RWPE1 (cell line): ENCODE data around the gene TSHZ2.

Experiments used
- CTCF ChIA-PET: fragments of 350-600 bp; sonication (Branson Sonifier 250); formaldehyde crosslinking; extraction: SDS; loops from one replicate; lab custom pipeline; 2021; lab: Yijun Ruan, JAX
- POLR2A ChIA-PET: fragments of 400-600 bp; formaldehyde crosslinking; extraction: SDS; loops from one replicate; lab custom pipeline; 2020; ENCODE audit warnings: antibody characterized with exemption; ENCODE audit not compliant: low non-redundant PET; lab: Yijun Ruan, JAX
- DNase-seq: peaks from one replicate; pipeline ENCODE4 v3.0.0; 2012; ENCODE audit warnings: low spot score
- H3K27ac ChIP-seq: fragments of 450-650 bp; 2 replicates; pipeline ENCODE4 v1.5.1; 2017
- TF ChIP-seq, protein P1 (sequence below): fragments of 450-650 bp; conservative IDR thresholded peaks from 2 replicates; pipeline ENCODE4 v1.5.1; 2017; ENCODE audit warnings: low read depth, mild to moderate bottlenecking

The TSHZ2 gene

DNA sequence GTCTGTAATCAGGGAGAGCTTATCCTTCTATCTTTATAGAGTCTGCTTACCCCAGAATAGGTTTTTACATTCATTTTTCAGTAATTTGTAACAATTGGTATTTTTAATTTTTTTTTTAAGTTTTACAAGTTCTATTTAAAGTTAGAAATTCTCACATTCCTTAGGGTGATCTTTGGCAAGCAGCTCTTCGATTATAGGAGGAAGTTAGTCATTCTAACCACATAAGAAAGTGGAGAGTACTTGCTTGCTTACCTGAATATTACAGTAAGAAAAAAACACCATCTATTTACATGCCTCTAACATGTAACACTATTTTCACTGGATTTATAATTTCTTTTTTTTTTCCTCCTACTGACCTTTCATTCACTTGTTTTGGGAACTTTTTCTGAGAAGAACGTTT lies 6.7 kb downstream of the TSHZ2 start:
- peak; percentile 26 for DNase-seq
- POLR2A ChIA-PET: no interaction called here
- TF ChIP-seq, protein P1, sequence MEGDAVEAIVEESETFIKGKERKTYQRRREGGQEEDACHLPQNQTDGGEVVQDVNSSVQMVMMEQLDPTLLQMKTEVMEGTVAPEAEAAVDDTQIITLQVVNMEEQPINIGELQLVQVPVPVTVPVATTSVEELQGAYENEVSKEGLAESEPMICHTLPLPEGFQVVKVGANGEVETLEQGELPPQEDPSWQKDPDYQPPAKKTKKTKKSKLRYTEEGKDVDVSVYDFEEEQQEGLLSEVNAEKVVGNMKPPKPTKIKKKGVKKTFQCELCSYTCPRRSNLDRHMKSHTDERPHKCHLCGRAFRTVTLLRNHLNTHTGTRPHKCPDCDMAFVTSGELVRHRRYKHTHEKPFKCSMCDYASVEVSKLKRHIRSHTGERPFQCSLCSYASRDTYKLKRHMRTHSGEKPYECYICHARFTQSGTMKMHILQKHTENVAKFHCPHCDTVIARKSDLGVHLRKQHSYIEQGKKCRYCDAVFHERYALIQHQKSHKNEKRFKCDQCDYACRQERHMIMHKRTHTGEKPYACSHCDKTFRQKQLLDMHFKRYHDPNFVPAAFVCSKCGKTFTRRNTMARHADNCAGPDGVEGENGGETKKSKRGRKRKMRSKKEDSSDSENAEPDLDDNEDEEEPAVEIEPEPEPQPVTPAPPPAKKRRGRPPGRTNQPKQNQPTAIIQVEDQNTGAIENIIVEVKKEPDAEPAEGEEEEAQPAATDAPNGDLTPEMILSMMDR: no peak; the same call in 1 of the 2 replicates
- H3K27ac ChIP-seq: no peak overlapping the region
- CTCF ChIA-PET: interaction anchor here (0.7 kb wide), 2 partner anchors 48 to 244 kb away, joined by 3 to 4 read pairs; no protein-coding TSS in a partner anchor

DNA sequence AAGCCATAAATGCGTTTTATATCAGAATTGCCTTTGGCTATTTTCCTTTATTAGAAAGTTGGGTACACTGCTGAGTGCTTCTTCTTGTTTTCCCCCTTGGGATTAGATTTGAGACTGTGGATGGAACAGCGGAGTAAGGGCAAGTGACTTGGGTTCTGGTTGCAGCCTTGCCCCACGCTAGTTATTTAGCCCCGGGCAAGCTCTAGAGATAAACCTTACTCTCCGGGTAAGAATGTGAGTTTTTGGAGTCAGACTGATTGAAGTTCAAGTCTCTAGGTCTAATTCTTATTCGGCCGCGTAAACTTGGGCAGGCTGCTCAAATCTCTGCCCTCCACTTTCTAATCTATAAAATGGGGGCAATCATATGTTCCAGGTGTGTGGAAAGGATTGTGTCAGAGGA lies 8.9 kb downstream of the TSHZ2 start:
- POLR2A ChIA-PET: no interaction called here
- TF ChIP-seq, protein P1: no peak
- DNase-seq: no peak
- no peak overlapping the region for H3K27ac ChIP-seq
- CTCF ChIA-PET: no interaction called here

DNA sequence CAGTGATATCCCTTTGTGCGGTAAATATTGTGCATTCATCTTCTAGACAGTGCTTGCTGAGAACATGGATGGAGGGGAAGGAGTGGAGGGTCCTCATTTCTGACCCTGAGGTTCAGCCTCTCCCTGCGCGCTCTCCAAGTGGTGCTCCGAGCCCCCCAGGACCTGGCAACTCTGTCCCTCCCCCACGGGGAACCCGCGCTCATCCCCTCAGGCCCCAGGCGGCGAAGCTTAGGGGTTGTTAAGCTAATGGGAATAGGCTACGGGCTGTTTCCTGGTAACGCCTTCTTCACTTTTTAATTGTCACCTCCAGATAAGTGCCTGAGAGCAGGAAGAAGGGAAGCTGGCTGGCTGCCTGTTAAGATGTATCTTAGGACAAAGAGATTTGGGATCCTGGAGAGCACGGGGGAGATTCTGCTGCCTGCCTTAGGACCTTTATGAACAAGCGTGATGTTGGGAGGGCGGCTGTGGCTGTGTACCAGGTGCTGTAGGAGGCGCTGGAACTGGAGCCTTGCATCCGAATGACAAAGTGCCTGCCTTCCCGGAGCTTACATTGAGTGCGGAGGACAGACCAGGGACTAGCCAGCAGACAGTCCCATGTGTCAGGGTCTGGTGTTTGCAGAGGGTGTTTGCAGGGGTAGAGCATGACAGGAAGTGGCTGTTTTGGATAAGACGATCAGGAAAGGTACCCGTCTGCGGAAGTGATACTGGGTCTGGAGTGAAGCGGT lies 11.7 kb downstream of the TSHZ2 start:
- TF ChIP-seq, protein P1: no peak
- ChIA-PET POLR2A (no interaction called here), CTCF (interaction anchor here (0.5 to 0.8 kb wide), 2 partner anchors 162 to 366 kb away, joined by 3 to 5 read pairs; no protein-coding TSS in a partner anchor)
- H3K27ac ChIP-seq: no peak overlapping the region
- DNase-seq: no peak

DNA sequence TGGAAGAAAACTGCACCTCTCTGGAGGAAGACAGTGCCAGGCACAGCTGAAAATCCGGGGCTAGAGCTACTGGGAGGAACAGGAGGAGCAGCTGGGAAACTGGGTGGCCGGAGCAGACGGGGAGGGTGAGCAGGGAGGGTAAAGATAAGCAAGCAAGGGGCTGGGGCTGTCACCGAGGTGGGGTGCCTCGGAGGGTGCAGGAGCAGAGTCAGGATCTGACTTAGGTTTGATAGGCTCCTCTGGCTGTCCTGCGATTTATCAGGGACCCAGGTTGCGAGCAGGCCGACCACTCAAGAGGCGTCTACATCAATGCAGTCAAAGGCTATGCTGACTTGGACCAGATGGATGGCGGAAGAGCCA lies 12.3 kb downstream of the TSHZ2 start:
- POLR2A ChIA-PET: no interaction called here
- H3K27ac ChIP-seq: no peak overlapping the region
- CTCF ChIA-PET: interaction anchor here (0.5 kb wide), 1 partner anchor 460 kb away, joined by 3 read pairs; no protein-coding TSS in a partner anchor
- no peak for DNase-seq
- TF ChIP-seq, protein P1: no peak

DNA sequence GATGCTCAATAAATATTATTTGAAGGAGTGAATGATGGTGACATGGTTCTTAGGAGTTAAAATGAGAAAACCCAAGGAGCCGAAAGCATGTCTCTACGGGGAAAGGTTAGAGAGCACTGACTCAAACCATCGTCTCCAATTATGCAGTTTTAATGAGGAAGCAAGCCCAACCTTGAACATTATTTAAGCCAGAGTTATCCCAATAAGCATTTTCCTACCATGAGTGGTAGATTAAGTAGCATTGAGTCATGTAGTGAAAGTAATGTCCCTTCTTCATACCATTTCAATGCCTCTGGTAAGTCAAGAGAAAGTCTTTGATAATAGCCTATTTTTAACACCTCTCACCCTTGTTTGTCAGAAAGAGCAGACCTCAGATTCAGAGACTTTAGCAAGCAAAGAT lies 13.5 kb downstream of the TSHZ2 start:
- CTCF ChIA-PET: no interaction called here
- DNase-seq: no peak

DNA sequence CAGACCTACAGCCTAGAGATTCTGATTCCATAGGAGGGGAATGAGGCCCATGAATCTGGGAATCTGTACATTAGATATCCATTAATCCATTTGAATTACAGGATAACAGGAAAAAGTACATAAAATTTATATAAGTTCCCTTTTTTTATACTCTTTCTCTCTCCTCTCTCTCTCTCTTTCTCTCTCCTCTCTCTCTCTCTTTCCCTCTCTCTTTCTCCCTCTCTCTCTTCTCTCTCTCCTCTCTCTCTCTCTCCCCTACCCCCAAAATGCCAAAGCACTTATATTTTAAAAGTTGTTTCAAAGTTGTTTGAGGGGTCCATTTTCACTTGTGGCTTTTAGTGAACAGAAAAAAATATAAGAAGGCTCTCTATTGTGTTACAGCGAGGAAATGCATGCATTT lies 15.1 kb downstream of the TSHZ2 start:
- H3K27ac ChIP-seq: no peak overlapping the region
- POLR2A ChIA-PET: no interaction called here
- CTCF ChIA-PET: interaction anchor here (0.6 kb wide), 1 partner anchor 286 kb away, joined by 4 read pairs; no protein-coding TSS in a partner anchor
- TF ChIP-seq, protein P1: no peak
- no peak for DNase-seq

More for the DNA sequence above, 13.5 kb downstream of the TSHZ2 start:
- H3K27ac ChIP-seq: no peak overlapping the region
- TF ChIP-seq, protein P1: no peak
- POLR2A ChIA-PET: no interaction called here
